ENCODE data around the gene PNPLA6. TPM values are rescaled to one million over a fixed set of nuclear protein-coding genes. Genes with fewer than 3 reads are reported as not detected.
A peak's percentile ranks its signal among the peaks of the same experiment; 100 is the strongest.

Gene PNPLA6
- total and polyA plus RNA-seq, 3 experiments from 2014 or later, result 17.1 to 117 (median 112) TPM

GRCh38 chr19:7589822-7590221 is 54.3 kb downstream of the PNPLA6 start:
- Histone ChIP-seq H3K4me3 (ENCODE audit: low read length) (no peak overlapping the region), H3K4me1 (ENCODE audit: insufficient read depth, low read length) (no peaks in the 10 kb centered on the region), H3K27ac (ENCODE audit: low read depth, low read length) (no peak overlapping the region), H3K36me3 (ENCODE audit: insufficient read depth, low read length) (no peaks in the 10 kb centered on the region), H3K9me3 (ENCODE audit: low read length) (no peaks in the 10 kb centered on the region), H3K27me3 (ENCODE audit: insufficient read depth, low read length, poor library complexity, severe bottlenecking) (no peaks in the 10 kb centered on the region)
- Mint-ChIP-seq H3K27ac (no peak overlapping the region), H3K4me3 (no peak overlapping the region), H3K27me3 (peaks cover 18 to 36% of the 10 kb centered on the region in 2 donors), H3K9me3 (no peaks in the 10 kb centered on the region), H3K36me3 (no peaks in the 10 kb centered on the region), H3K4me1 (no peaks in the 10 kb centered on the region)
- CTCF ChIA-PET, result no interaction called here
- POLR2A ChIA-PET, result no interaction called here
- no peak for DNase-seq

- H3K36me3 Mint-ChIP-seq, result peaks cover 0 to 2% (median 0%) of the 10 kb centered on the region in 3 donors
Measured at GRCh38 chr19:7590256-7590655, 54.7 kb downstream of the PNPLA6 start.

GRCh38 chr19:7595466-7596133 is 60.1 kb downstream of the PNPLA6 start, which contains the start of gene CAMSAP3:
Gene CAMSAP3 (plus strand): TSS chr19:7595863. CDS start chr19:7596003, 140 bp downstream.
- Histone ChIP-seq H3K27ac (ENCODE audit: low read depth, low read length) (no peak within 1 kb of the TSS), H3K36me3 (ENCODE audit: insufficient read depth, low read length) (no peaks in the 10 kb centered on the region), H3K4me1 (ENCODE audit: insufficient read depth, low read length) (no peaks in the 10 kb centered on the region), H3K4me3 (ENCODE audit: low read length) (no peak within 1 kb of the TSS), H3K27me3 (ENCODE audit: insufficient read depth, low read length, poor library complexity, severe bottlenecking) (peaks cover 18% of the 10 kb centered on the region), H3K9me3 (ENCODE audit: low read length) (no peaks in the 10 kb centered on the region)
- POLR2A ChIA-PET, result interaction anchor here (0.6 to 1.2 kb wide), 2 partner anchors 34 to 519 kb away, joined by 3 to 4 read pairs; partner anchors contain the start of genes PET100 and XAB2
- peak in 3 of 5 donors; percentile 13 to 37 (median 24) for DNase-seq
- CTCF ChIA-PET, result no interaction called here
- Mint-ChIP-seq H3K4me1 (peaks cover 5 to 8% (median 5%) of the 10 kb centered on the region in 3 donors), H3K4me3 (peak within 1 kb of the TSS; percentile 22 to 86 (median 62)), H3K9me3 (no peaks in the 10 kb centered on the region), H3K27me3 (peaks cover 40 to 49% of the 10 kb centered on the region in 2 donors), H3K36me3 (peaks cover 0 to 2% (median 0%) of the 10 kb centered on the region in 3 donors), H3K27ac (no peak within 1 kb of the TSS)

More at GRCh38 chr19:7590256-7590655, 54.7 kb downstream of the PNPLA6 start:
- POLR2A ChIA-PET, result no interaction called here
- H3K27ac Mint-ChIP-seq, result no peak overlapping the region
- CTCF ChIA-PET, result no interaction called here
- Histone ChIP-seq H3K27me3 (ENCODE audit: insufficient read depth, low read length, poor library complexity, severe bottlenecking) (no peaks in the 10 kb centered on the region), H3K27ac (ENCODE audit: low read depth, low read length) (no peak overlapping the region), H3K9me3 (ENCODE audit: low read length) (no peaks in the 10 kb centered on the region), H3K36me3 (ENCODE audit: insufficient read depth, low read length) (no peaks in the 10 kb centered on the region), H3K4me1 (ENCODE audit: insufficient read depth, low read length) (no peaks in the 10 kb centered on the region), H3K4me3 (ENCODE audit: low read length) (no peak overlapping the region)
- H3K4me3 Mint-ChIP-seq, result no peak overlapping the region
- peaks cover 22 to 35% of the 10 kb centered on the region in 2 donors for H3K27me3 Mint-ChIP-seq
- peaks cover 2 to 3% (median 3%) of the 10 kb centered on the region in 3 donors for H3K4me1 Mint-ChIP-seq
- H3K9me3 Mint-ChIP-seq, result no peaks in the 10 kb centered on the region
- no peak for DNase-seq

- DNase-seq, result no peak
- no peaks in the 10 kb centered on the region for H3K9me3 ChIP-seq (ENCODE audit: low read length)
- Mint-ChIP-seq H3K27me3 (peaks cover 40 to 45% of the 10 kb centered on the region in 2 donors), H3K27ac (no peak overlapping the region), H3K9me3 (no peaks in the 10 kb centered on the region), H3K4me3 (peak overlapping the region in 6 of 7 donors; percentile 37 to 86 (median 52)), H3K36me3 (peaks cover 0 to 2% (median 0%) of the 10 kb centered on the region in 3 donors), H3K4me1 (peaks cover 5 to 8% (median 5%) of the 10 kb centered on the region in 3 donors)
- no peak overlapping the region for H3K4me3 ChIP-seq (ENCODE audit: low read length)
- H3K36me3 ChIP-seq (ENCODE audit: insufficient read depth, low read length), result no peaks in the 10 kb centered on the region
- no peak overlapping the region for H3K27ac ChIP-seq (ENCODE audit: low read depth, low read length)
- peaks cover 18% of the 10 kb centered on the region for H3K27me3 ChIP-seq (ENCODE audit: insufficient read depth, low read length, poor library complexity, severe bottlenecking)
- POLR2A ChIA-PET, result interaction anchor here (1.2 kb wide), 1 partner anchor 33 kb away, joined by 3 read pairs; the partner anchor contains the start of genes PET100 and XAB2
- no peaks in the 10 kb centered on the region for H3K4me1 ChIP-seq (ENCODE audit: insufficient read depth, low read length)
- CTCF ChIA-PET, result no interaction called here
Measured at GRCh38 chr19:7596211-7596937, 60.9 kb downstream of the PNPLA6 start.

GRCh38 chr19:7597689-7598088 is 62.2 kb downstream of the PNPLA6 start:
- H3K4me3 ChIP-seq (ENCODE audit: low read length), result no peak overlapping the region
- no peaks in the 10 kb centered on the region for H3K36me3 ChIP-seq (ENCODE audit: insufficient read depth, low read length)
- ChIA-PET CTCF (no interaction called here), POLR2A (no interaction called here)
- no peaks in the 10 kb centered on the region for H3K9me3 Mint-ChIP-seq
- H3K4me1 ChIP-seq (ENCODE audit: insufficient read depth, low read length), result no peaks in the 10 kb centered on the region
- peaks cover 18% of the 10 kb centered on the region for H3K27me3 ChIP-seq (ENCODE audit: insufficient read depth, low read length, poor library complexity, severe bottlenecking)
- peaks cover 0 to 2% (median 0%) of the 10 kb centered on the region in 3 donors for H3K36me3 Mint-ChIP-seq
- peaks cover 40 to 44% of the 10 kb centered on the region in 2 donors for H3K27me3 Mint-ChIP-seq
- H3K27ac Mint-ChIP-seq, result no peak overlapping the region
- H3K4me3 Mint-ChIP-seq, result peak overlapping the region in 5 of 7 donors; percentile 25 to 60 (median 40)
- no peak overlapping the region for H3K27ac ChIP-seq (ENCODE audit: low read depth, low read length)
- no peaks in the 10 kb centered on the region for H3K9me3 ChIP-seq (ENCODE audit: low read length)
- H3K4me1 Mint-ChIP-seq, result peaks cover 5 to 8% (median 5%) of the 10 kb centered on the region in 3 donors
- DNase-seq, result no peak

GRCh38 chr19:7598180-7598579 is 62.7 kb downstream of the PNPLA6 start:
- Mint-ChIP-seq H3K4me3 (peak overlapping the region in 2 of 7 donors; percentile 37 to 60), H3K27me3 (peaks cover 38 to 43% of the 10 kb centered on the region in 2 donors), H3K9me3 (no peaks in the 10 kb centered on the region), H3K36me3 (peaks cover 0 to 2% (median 0%) of the 10 kb centered on the region in 3 donors), H3K4me1 (peaks cover 5 to 8% (median 5%) of the 10 kb centered on the region in 3 donors), H3K27ac (no peak overlapping the region)
- DNase-seq, result no peak
- ChIA-PET POLR2A (no interaction called here), CTCF (no interaction called here)
- H3K27ac ChIP-seq (ENCODE audit: low read depth, low read length), result no peak overlapping the region
- no peaks in the 10 kb centered on the region for H3K9me3 ChIP-seq (ENCODE audit: low read length)
- H3K4me3 ChIP-seq (ENCODE audit: low read length), result no peak overlapping the region
- peaks cover 18% of the 10 kb centered on the region for H3K27me3 ChIP-seq (ENCODE audit: insufficient read depth, low read length, poor library complexity, severe bottlenecking)
- no peaks in the 10 kb centered on the region for H3K36me3 ChIP-seq (ENCODE audit: insufficient read depth, low read length)
- H3K4me1 ChIP-seq (ENCODE audit: insufficient read depth, low read length), result no peaks in the 10 kb centered on the region

GRCh38 chr19:7600721-7601120 is 65.2 kb downstream of the PNPLA6 start:
- ChIA-PET CTCF (no interaction called here), POLR2A (no interaction called here)
- Mint-ChIP-seq H3K36me3 (no peaks in the 10 kb centered on the region), H3K27me3 (peaks cover 17 to 34% of the 10 kb centered on the region in 2 donors), H3K4me3 (no peak overlapping the region), H3K4me1 (peaks cover 0 to 4% (median 2%) of the 10 kb centered on the region in 3 donors), H3K27ac (no peak overlapping the region), H3K9me3 (no peaks in the 10 kb centered on the region)
- Histone ChIP-seq H3K27me3 (ENCODE audit: insufficient read depth, low read length, poor library complexity, severe bottlenecking) (peaks cover 18% of the 10 kb centered on the region), H3K9me3 (ENCODE audit: low read length) (no peaks in the 10 kb centered on the region), H3K27ac (ENCODE audit: low read depth, low read length) (no peak overlapping the region), H3K4me3 (ENCODE audit: low read length) (no peak overlapping the region), H3K4me1 (ENCODE audit: insufficient read depth, low read length) (no peaks in the 10 kb centered on the region), H3K36me3 (ENCODE audit: insufficient read depth, low read length) (no peaks in the 10 kb centered on the region)
- no peak for DNase-seq

All from CD8-positive, alpha-beta memory T cell (primary cell).